GM23338 (cell line): Measurements from ENCODE around the gene XRCC4. TPM values are rescaled to one million over a fixed set of nuclear protein-coding genes. Genes with fewer than 3 reads are reported as not detected.

Source experiments
- ATAC-seq: fragments of 200-7000 bp; cut with Tn5 transposase; 3 replicates; pipeline ENCODE4 v1.9.1; 2020
- DNase-seq: peaks from one replicate; pipeline ENCODE4 v3.0.0-alpha.2; 2015; ENCODE audit warnings: low spot score
- H2AFZ ChIP-seq: fragments of 200-600 bp; sonication (generic); 2 replicates; pipeline ENCODE4 v1.8.0; 2016; ENCODE audit warnings: antibody characterized with exemption, mild to moderate bottlenecking, moderate library complexity
- H3F3A ChIP-seq: fragments of 200-600 bp; sonication (generic); replicated peaks from 2 replicates; pipeline ENCODE4 v1.8.0; 2017; ENCODE audit warnings: antibody characterized with exemption, mixed run types, low read depth
- H3K27ac ChIP-seq: fragments of 200-600 bp; sonication (generic); 2 replicates; pipeline ENCODE4 v1.6.1; 2016; ENCODE audit warnings: low read depth
- H3K27me3 ChIP-seq: fragments of 200-600 bp; sonication (generic); 2 replicates; pipeline ENCODE4 v1.8.0; 2016; ENCODE audit warnings: mild to moderate bottlenecking, mixed run types, moderate library complexity; ENCODE audit not compliant: insufficient read depth
- H3K36me3 ChIP-seq: fragments of 200-600 bp; sonication (generic); 2 replicates; pipeline ENCODE4 v1.8.0; 2016; ENCODE audit warnings: mild to moderate bottlenecking; ENCODE audit not compliant: insufficient read depth
- H3K4me1 ChIP-seq: fragments of 200-600 bp; sonication (generic); 2 replicates; pipeline ENCODE4 v1.8.0; 2016; ENCODE audit warnings: mild to moderate bottlenecking, moderate library complexity; ENCODE audit not compliant: insufficient read depth
- H3K4me2 ChIP-seq: fragments of 200-600 bp; sonication (generic); 2 replicates; pipeline ENCODE4 v1.7.1; 2017; ENCODE audit warnings: mixed run types
- H3K4me3 ChIP-seq: fragments of 200-600 bp; sonication (generic); 2 replicates; pipeline ENCODE4 v1.6.1; 2016; ENCODE audit warnings: mixed run types
- H3K79me2 ChIP-seq: fragments of 200-600 bp; sonication (generic); replicated peaks from 2 replicates; pipeline ENCODE4 v1.8.0; 2017; ENCODE audit warnings: mild to moderate bottlenecking; ENCODE audit not compliant: insufficient read depth
- H3K9me2 ChIP-seq: fragments of 200-600 bp; sonication (generic); 2 replicates; pipeline ENCODE4 v1.8.0; 2017; ENCODE audit not compliant: insufficient read depth
- H4K20me1 ChIP-seq: fragments of 200-600 bp; sonication (generic); replicated peaks from 2 replicates; pipeline ENCODE4 v1.8.0; 2017; ENCODE audit warnings: mild to moderate bottlenecking; ENCODE audit not compliant: insufficient read depth
- H3K27ac Mint-ChIP-seq: 2 replicates; pipeline ENCODE4 v1.8.0; 2020; ENCODE audit warnings: inconsistent platforms, mild to moderate bottlenecking, moderate library complexity, mixed read lengths
- H3K27me3 Mint-ChIP-seq: 3 replicates; pipeline ENCODE4 v1.8.0; 2022; ENCODE audit warnings: low read depth, mild to moderate bottlenecking, moderate library complexity, mixed read lengths, inconsistent platforms; ENCODE audit not compliant: insufficient read depth, poor library complexity
- H3K36me3 Mint-ChIP-seq: 3 replicates; pipeline ENCODE4 v1.8.0; 2021; ENCODE audit warnings: low read depth, mild to moderate bottlenecking, inconsistent platforms, moderate library complexity, mixed read lengths
- H3K4me1 Mint-ChIP-seq: 3 replicates; pipeline ENCODE4 v1.8.0; 2020; ENCODE audit warnings: mild to moderate bottlenecking, inconsistent platforms, mixed read lengths
- H3K4me3 Mint-ChIP-seq: 3 replicates; pipeline ENCODE4 v1.8.0; 2021; ENCODE audit warnings: moderate library complexity, mild to moderate bottlenecking, inconsistent platforms, mixed read lengths
- H3K9me3 Mint-ChIP-seq: 3 replicates; pipeline ENCODE4 v1.8.0; 2020; ENCODE audit warnings: moderate library complexity, mild to moderate bottlenecking, inconsistent platforms, mixed read lengths
- EZH2phosphoT487 ChIP-seq: fragments of 200-600 bp; sonication (generic); IDR thresholded peaks from one replicate; pipeline ENCODE4 v1.8.1; 2018; ENCODE audit warnings: antibody characterized with exemption; ENCODE audit not compliant: unreplicated experiment
- POLR2AphosphoS5 ChIP-seq: IDR thresholded peaks from 2 replicates; pipeline ENCODE4 v1.6.1; 2016; ENCODE audit warnings: antibody characterized with exemption, low read depth
- ZNF114 ChIP-seq: fragments of 250-450 bp; sonication (Bioruptor Pico); IDR thresholded peaks from 2 replicates; pipeline ENCODE4 v1.5.0; 2020; ENCODE audit warnings: mild to moderate bottlenecking, moderate library complexity
- polyA plus RNA-seq: library from polyadenylated mRNA; unstranded; fragments of >200 nt; fragmentation: Nextera tagmentation; extraction: Ambion mirVana; gene quantifications from 2 replicates; pipeline ENCODE4 v1.2.1, GENCODE V29; 2016
- total RNA-seq: library from RNA; depleted of rRNA; stranded (reverse); fragments of >200 nt; shearing (Covaris generic); gene quantifications from 2 replicates; pipeline ENCODE4 v1.2.3, GENCODE V29; 2014
- TF ChIP-seq, protein P1 (sequence below), 2 experiments: fragments of 200-600 bp in 1 of 2; sonication (generic) in 1 of 2; conservative IDR thresholded peaks; 2 replicates each; pipeline versions ENCODE4 v1.5.1 to v1.6.1; 2016 to 2017; ENCODE audit warnings: antibody characterized with exemption in 2 of 2, low read depth in 2 of 2, mild to moderate bottlenecking in 2 of 2, moderate library complexity in 1 of 2
- TF ChIP-seq, protein P2 (sequence below): fragments of 250-450 bp; sonication (Bioruptor Pico); IDR thresholded peaks from 2 replicates; pipeline ENCODE4 v1.5.0; 2020; ENCODE audit warnings: mild to moderate bottlenecking, moderate library complexity
- TF ChIP-seq, protein P3 (sequence below): IDR thresholded peaks from one replicate; pipeline ENCODE4 v1.6.1; 2018; ENCODE audit warnings: antibody characterized with exemption; ENCODE audit not compliant: unreplicated experiment

Gene XRCC4
- total and polyA plus RNA-seq, 2 experiments from 2014 or later = 11.5 to 22.4 TPM

- no peaks in the 10 kb centered on the region; the same call in 1 of the 3 replicates for H3K36me3 Mint-ChIP-seq
- no peaks in the 10 kb centered on the region for H3K27me3 ChIP-seq
- peak; percentile 80 for ATAC-seq
- 0 out of 2 replicates have a peak overlapping the region, but pooled peaks have one; percentile 20 for H3K27ac Mint-ChIP-seq
- peaks cover 1% of the 10 kb centered on the region; the same call in 2 of the 3 replicates for H3K9me3 Mint-ChIP-seq
- DNase-seq = peak; percentile 10
- no peak overlapping the region for H2AFZ ChIP-seq
- H3K4me3 ChIP-seq = no peak overlapping the region
- no peaks in the 10 kb centered on the region for H3K79me2 ChIP-seq
- TF ChIP-seq, protein P1, sequence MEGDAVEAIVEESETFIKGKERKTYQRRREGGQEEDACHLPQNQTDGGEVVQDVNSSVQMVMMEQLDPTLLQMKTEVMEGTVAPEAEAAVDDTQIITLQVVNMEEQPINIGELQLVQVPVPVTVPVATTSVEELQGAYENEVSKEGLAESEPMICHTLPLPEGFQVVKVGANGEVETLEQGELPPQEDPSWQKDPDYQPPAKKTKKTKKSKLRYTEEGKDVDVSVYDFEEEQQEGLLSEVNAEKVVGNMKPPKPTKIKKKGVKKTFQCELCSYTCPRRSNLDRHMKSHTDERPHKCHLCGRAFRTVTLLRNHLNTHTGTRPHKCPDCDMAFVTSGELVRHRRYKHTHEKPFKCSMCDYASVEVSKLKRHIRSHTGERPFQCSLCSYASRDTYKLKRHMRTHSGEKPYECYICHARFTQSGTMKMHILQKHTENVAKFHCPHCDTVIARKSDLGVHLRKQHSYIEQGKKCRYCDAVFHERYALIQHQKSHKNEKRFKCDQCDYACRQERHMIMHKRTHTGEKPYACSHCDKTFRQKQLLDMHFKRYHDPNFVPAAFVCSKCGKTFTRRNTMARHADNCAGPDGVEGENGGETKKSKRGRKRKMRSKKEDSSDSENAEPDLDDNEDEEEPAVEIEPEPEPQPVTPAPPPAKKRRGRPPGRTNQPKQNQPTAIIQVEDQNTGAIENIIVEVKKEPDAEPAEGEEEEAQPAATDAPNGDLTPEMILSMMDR (conservative IDR thresholded peaks at IDR 0.05; ENCODE audit: low read depth in 2 of 2) = no peak
- TF ChIP-seq ZNF114 (CRISPR knock-in tag) (no peak), POLR2AphosphoS5 (no peak), EZH2phosphoT487 (no peak)
- TF ChIP-seq, protein P2, sequence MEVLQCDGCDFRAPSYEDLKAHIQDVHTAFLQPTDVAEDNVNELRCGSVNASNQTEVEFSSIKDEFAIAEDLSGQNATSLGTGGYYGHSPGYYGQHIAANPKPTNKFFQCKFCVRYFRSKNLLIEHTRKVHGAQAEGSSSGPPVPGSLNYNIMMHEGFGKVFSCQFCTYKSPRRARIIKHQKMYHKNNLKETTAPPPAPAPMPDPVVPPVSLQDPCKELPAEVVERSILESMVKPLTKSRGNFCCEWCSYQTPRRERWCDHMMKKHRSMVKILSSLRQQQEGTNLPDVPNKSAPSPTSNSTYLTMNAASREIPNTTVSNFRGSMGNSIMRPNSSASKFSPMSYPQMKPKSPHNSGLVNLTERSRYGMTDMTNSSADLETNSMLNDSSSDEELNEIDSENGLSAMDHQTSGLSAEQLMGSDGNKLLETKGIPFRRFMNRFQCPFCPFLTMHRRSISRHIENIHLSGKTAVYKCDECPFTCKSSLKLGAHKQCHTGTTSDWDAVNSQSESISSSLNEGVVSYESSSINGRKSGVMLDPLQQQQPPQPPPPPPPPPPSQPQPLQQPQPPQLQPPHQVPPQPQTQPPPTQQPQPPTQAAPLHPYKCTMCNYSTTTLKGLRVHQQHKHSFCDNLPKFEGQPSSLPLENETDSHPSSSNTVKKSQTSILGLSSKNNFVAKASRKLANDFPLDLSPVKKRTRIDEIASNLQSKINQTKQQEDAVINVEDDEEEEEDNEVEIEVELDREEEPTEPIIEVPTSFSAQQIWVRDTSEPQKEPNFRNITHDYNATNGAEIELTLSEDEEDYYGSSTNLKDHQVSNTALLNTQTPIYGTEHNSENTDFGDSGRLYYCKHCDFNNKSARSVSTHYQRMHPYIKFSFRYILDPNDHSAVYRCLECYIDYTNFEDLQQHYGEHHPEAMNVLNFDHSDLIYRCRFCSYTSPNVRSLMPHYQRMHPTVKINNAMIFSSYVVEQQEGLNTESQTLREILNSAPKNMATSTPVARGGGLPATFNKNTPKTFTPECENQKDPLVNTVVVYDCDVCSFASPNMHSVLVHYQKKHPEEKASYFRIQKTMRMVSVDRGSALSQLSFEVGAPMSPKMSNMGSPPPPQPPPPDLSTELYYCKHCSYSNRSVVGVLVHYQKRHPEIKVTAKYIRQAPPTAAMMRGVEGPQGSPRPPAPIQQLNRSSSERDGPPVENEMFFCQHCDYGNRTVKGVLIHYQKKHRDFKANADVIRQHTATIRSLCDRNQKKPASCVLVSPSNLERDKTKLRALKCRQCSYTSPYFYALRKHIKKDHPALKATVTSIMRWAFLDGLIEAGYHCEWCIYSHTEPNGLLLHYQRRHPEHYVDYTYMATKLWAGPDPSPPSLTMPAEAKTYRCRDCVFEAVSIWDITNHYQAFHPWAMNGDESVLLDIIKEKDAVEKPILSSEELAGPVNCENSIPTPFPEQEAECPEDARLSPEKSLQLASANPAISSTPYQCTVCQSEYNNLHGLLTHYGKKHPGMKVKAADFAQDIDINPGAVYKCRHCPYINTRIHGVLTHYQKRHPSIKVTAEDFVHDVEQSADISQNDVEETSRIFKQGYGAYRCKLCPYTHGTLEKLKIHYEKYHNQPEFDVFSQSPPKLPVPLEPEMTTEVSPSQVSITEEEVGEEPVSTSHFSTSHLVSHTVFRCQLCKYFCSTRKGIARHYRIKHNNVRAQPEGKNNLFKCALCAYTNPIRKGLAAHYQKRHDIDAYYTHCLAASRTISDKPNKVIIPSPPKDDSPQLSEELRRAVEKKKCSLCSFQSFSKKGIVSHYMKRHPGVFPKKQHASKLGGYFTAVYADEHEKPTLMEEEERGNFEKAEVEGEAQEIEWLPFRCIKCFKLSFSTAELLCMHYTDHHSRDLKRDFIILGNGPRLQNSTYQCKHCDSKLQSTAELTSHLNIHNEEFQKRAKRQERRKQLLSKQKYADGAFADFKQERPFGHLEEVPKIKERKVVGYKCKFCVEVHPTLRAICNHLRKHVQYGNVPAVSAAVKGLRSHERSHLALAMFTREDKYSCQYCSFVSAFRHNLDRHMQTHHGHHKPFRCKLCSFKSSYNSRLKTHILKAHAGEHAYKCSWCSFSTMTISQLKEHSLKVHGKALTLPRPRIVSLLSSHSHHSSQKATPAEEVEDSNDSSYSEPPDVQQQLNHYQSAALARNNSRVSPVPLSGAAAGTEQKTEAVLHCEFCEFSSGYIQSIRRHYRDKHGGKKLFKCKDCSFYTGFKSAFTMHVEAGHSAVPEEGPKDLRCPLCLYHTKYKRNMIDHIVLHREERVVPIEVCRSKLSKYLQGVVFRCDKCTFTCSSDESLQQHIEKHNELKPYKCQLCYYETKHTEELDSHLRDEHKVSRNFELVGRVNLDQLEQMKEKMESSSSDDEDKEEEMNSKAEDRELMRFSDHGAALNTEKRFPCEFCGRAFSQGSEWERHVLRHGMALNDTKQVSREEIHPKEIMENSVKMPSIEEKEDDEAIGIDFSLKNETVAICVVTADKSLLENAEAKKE (CRISPR knock-in tag) = no peak
- TF ChIP-seq, protein P3, sequence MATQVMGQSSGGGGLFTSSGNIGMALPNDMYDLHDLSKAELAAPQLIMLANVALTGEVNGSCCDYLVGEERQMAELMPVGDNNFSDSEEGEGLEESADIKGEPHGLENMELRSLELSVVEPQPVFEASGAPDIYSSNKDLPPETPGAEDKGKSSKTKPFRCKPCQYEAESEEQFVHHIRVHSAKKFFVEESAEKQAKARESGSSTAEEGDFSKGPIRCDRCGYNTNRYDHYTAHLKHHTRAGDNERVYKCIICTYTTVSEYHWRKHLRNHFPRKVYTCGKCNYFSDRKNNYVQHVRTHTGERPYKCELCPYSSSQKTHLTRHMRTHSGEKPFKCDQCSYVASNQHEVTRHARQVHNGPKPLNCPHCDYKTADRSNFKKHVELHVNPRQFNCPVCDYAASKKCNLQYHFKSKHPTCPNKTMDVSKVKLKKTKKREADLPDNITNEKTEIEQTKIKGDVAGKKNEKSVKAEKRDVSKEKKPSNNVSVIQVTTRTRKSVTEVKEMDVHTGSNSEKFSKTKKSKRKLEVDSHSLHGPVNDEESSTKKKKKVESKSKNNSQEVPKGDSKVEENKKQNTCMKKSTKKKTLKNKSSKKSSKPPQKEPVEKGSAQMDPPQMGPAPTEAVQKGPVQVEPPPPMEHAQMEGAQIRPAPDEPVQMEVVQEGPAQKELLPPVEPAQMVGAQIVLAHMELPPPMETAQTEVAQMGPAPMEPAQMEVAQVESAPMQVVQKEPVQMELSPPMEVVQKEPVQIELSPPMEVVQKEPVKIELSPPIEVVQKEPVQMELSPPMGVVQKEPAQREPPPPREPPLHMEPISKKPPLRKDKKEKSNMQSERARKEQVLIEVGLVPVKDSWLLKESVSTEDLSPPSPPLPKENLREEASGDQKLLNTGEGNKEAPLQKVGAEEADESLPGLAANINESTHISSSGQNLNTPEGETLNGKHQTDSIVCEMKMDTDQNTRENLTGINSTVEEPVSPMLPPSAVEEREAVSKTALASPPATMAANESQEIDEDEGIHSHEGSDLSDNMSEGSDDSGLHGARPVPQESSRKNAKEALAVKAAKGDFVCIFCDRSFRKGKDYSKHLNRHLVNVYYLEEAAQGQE = no peak
- H3K36me3 ChIP-seq = no peaks in the 10 kb centered on the region
- H3K4me3 Mint-ChIP-seq = no peak overlapping the region
- no peak overlapping the region for H3K4me2 ChIP-seq
- H3K4me1 Mint-ChIP-seq = peaks cover 13% of the 10 kb centered on the region; the same call in 2 of the 3 replicates
- no peaks in the 10 kb centered on the region for H4K20me1 ChIP-seq
- H3K27ac ChIP-seq = no peak overlapping the region
- H3K9me2 ChIP-seq = peaks cover 4% of the 10 kb centered on the region; the same call in 1 of the 2 replicates
- H3K27me3 Mint-ChIP-seq = peaks cover 1% of the 10 kb centered on the region
- peaks cover 7% of the 10 kb centered on the region for H3K4me1 ChIP-seq
- H3F3A ChIP-seq = no peaks in the 10 kb centered on the region
These were observed 22.1 kb downstream of the XRCC4 start for GRCh38 chr5:83099445-83099844.
